SK-N-SH treated with all-trans-retinoic acid at 6 μM for 48 hours (cell line): ENCODE data around the gene NNMT.

Source experiments
- ATAC-seq: fragments of 200-7000 bp; cut with Tn5 transposase; 3 replicates; pipeline ENCODE4 v1.9.1; 2020; ENCODE audit warnings: mild to moderate bottlenecking, moderate library complexity
- ARNTL ChIP-seq: fragments of 450-650 bp; formaldehyde crosslinking; IDR thresholded peaks from 2 replicates; pipeline ENCODE4 v1.5.0; 2020; ENCODE audit warnings: low read depth, mild to moderate bottlenecking, moderate library complexity, borderline replicate concordance
- BACH2 ChIP-seq: fragments of 250-450 bp; sonication (Bioruptor Pico); IDR thresholded peaks from 2 replicates; pipeline ENCODE4 v1.9.0; 2021; ENCODE audit warnings: mild to moderate bottlenecking, borderline replicate concordance
- CREB5 ChIP-seq: fragments of 250-450 bp; sonication (Bioruptor Pico); IDR thresholded peaks from 2 replicates; pipeline ENCODE4 v1.5.1; 2020; ENCODE audit warnings: low read depth, mild to moderate bottlenecking, moderate library complexity
- CSRNP3 ChIP-seq: fragments of 250-450 bp; sonication (Bioruptor Pico); IDR thresholded peaks from 2 replicates; pipeline ENCODE4 v1.5.1; 2021; ENCODE audit warnings: mild to moderate bottlenecking, moderate library complexity
- ESRRG ChIP-seq: fragments of 250-450 bp; sonication (Bioruptor Pico); IDR thresholded peaks from 2 replicates; pipeline ENCODE4 v1.6.1; 2021; ENCODE audit warnings: mild to moderate bottlenecking
- GLIS3 ChIP-seq: fragments of 250-450 bp; sonication (Bioruptor Pico); IDR thresholded peaks from 2 replicates; pipeline ENCODE4 v1.5.0; 2020; ENCODE audit warnings: mild to moderate bottlenecking, moderate library complexity
- ISL1 ChIP-seq: fragments of 250-450 bp; sonication (Bioruptor Pico); IDR thresholded peaks from 2 replicates; pipeline ENCODE4 v2.1.2; 2022; ENCODE audit warnings: mild to moderate bottlenecking, moderate library complexity
- OSR1 ChIP-seq: fragments of 250-450 bp; sonication (Bioruptor Pico); IDR thresholded peaks from 2 replicates; pipeline ENCODE4 v1.8.0; 2022; ENCODE audit warnings: moderate library complexity, mild to moderate bottlenecking, inconsistent platforms
- PATZ1 ChIP-seq: fragments of 250-450 bp; sonication (Bioruptor Pico); IDR thresholded peaks from 2 replicates; pipeline ENCODE4 v1.8.0; 2020; ENCODE audit warnings: mild to moderate bottlenecking, moderate library complexity, borderline replicate concordance
- POU6F1 ChIP-seq: fragments of 250-450 bp; sonication (Bioruptor Pico); IDR thresholded peaks from 2 replicates; pipeline ENCODE4 v1.8.0; 2021; ENCODE audit warnings: low read depth, mild to moderate bottlenecking, moderate library complexity, borderline replicate concordance
- PPARA ChIP-seq: fragments of 250-450 bp; sonication (Bioruptor Pico); IDR thresholded peaks from 2 replicates; pipeline ENCODE4 v1.5.0; 2020; ENCODE audit warnings: mild to moderate bottlenecking, borderline replicate concordance
- TCF4 ChIP-seq: fragments of 250-450 bp; sonication (Bioruptor Pico); IDR thresholded peaks from 2 replicates; pipeline ENCODE4 v1.8.0; 2021; ENCODE audit warnings: mild to moderate bottlenecking, moderate library complexity, borderline replicate concordance
- TSHZ2 ChIP-seq: fragments of 250-450 bp; sonication (Bioruptor Pico); IDR thresholded peaks from 2 replicates; pipeline ENCODE4 v1.5.0; 2020; ENCODE audit warnings: mild to moderate bottlenecking, moderate library complexity
- ZC3H10 ChIP-seq: fragments of 250-450 bp; sonication (Bioruptor Pico); IDR thresholded peaks from 2 replicates; pipeline ENCODE4 v1.5.1; 2021; ENCODE audit warnings: mild to moderate bottlenecking, moderate library complexity
- ZFP3 ChIP-seq: fragments of 250-450 bp; sonication (Bioruptor Pico); IDR thresholded peaks from 2 replicates; pipeline ENCODE4 v1.5.0; 2020; ENCODE audit warnings: mild to moderate bottlenecking, moderate library complexity
- ZFP30 ChIP-seq: fragments of 450-650 bp; formaldehyde crosslinking; IDR thresholded peaks from 2 replicates; pipeline ENCODE4 v1.5.0; 2022; ENCODE audit warnings: mild to moderate bottlenecking, moderate library complexity
- ZNF565 ChIP-seq: fragments of 450-650 bp; formaldehyde crosslinking; conservative IDR thresholded peaks from 2 replicates; pipeline ENCODE4 v1.5.0; 2020; ENCODE audit warnings: low read depth, mild to moderate bottlenecking, moderate library complexity
- ZNF70 ChIP-seq: fragments of 450-650 bp; formaldehyde crosslinking; IDR thresholded peaks from 2 replicates; pipeline ENCODE4 v1.5.0; 2020; ENCODE audit warnings: mild to moderate bottlenecking, moderate library complexity
- ZNF8 ChIP-seq: fragments of 450-650 bp; formaldehyde crosslinking; IDR thresholded peaks from 2 replicates; pipeline ENCODE4 v1.5.0; 2020; ENCODE audit warnings: mild to moderate bottlenecking, moderate library complexity

NNMT gene

GRCh38 chr11:114343493-114343892 is 47.3 kb downstream of the NNMT start:
- no peak for TF ChIP-seq ZC3H10 (CRISPR knock-in tag)
- TF ChIP-seq ESRRG (CRISPR knock-in tag) = no peak
- no peak for TF ChIP-seq PATZ1 (CRISPR knock-in tag)
- no peak for TF ChIP-seq PPARA (CRISPR knock-in tag)
- no peak for TF ChIP-seq TCF4 (CRISPR knock-in tag)
- TF ChIP-seq BACH2 = no peak
- no peak for TF ChIP-seq CSRNP3 (CRISPR knock-in tag)
- TF ChIP-seq TSHZ2 (CRISPR knock-in tag) = no peak
- no peak for TF ChIP-seq ZNF8 (CRISPR knock-in tag)
- TF ChIP-seq ZFP3 (CRISPR knock-in tag) = no peak

GRCh38 chr11:114344494-114344893 is 48.3 kb downstream of the NNMT start:
- TF ChIP-seq BACH2 (no peak), ZNF8 (CRISPR knock-in tag) (no peak), OSR1 (CRISPR knock-in tag) (no peak), GLIS3 (no peak), CREB5 (CRISPR knock-in tag) (no peak), ISL1 (CRISPR knock-in tag) (no peak), ZFP30 (no peak)
- ATAC-seq = no peak

More at GRCh38 chr11:114343493-114343892, 47.3 kb downstream of the NNMT start:
- no peak for ATAC-seq

GRCh38 chr11:114345575-114346222 is 49.5 kb downstream of the NNMT start:
- ATAC-seq = no peak
- TF ChIP-seq ESRRG (CRISPR knock-in tag) (no peak), GLIS3 (no peak), BACH2 (no peak), ZNF70 (no peak), CREB5 (CRISPR knock-in tag) (no peak), PPARA (CRISPR knock-in tag) (no peak), ZNF565 (no peak), ARNTL (CRISPR knock-in tag) (no peak), ZNF8 (CRISPR knock-in tag) (no peak), POU6F1 (CRISPR knock-in tag) (no peak)
